Measurements from ENCODE around the gene EMID1. TPM values are rescaled to one million over a fixed set of nuclear protein-coding genes. Genes with fewer than 3 reads are reported as not detected.

EMID1 gene
- total and polyA plus RNA-seq, 2 experiments from 2014 or later, result 9.9 to 42.5 TPM

DNA sequence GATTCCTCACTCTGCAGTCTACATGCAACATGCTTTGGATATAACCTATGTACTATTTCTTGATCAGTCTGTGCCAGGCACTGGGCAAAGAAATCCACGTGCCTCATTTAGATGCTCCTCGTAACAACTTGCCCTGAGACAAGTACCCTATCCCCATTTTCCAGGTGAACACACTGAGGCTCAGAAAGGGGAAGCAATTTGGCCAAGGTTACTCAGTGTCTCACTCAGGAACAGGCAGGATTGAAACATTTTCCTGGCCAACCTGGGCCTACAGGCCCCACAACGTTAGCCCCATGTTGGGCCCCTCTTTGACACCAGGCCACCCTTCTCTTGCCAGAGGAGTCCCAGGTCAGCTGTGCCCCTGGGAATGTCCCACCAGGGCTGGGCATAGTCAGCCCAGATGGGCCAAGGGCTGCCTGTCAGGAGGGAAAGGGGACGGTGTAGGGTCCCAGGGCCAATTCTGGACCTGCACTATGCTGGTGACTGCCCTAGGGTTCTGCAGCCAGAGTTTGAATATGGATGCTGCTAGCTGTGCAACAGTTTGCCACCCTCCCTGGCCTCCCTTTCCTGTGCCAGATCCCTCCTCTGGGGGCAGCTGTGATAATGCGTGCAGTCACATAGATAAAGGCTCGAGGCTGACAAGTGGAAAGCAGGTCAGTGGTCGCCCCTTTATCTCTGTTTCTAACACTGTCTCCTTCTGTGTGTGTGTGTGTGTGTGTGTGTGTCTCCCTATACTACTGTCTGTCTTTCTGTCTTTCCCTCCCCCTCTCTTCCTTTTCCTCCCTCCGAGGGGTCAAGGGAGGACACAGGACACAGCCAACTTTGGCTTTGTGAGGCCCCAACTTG, 10.4 kb upstream of the EMID1 start:
- DNase-seq (ENCODE audit: low read depth in 1 of 2, low spot score in 1 of 2), result peak; percentile 37 to 60
- no peaks in the 10 kb centered on the region for H3K9me3 ChIP-seq (ENCODE audit: low read depth)
- peaks cover 17% of the 10 kb centered on the region for H3K4me1 ChIP-seq (ENCODE audit: low read depth)
- no peak overlapping the region for H3K4me3 ChIP-seq
- peak overlapping the region; percentile 80 for H3K27ac ChIP-seq
- H3K27me3 ChIP-seq, result no peaks in the 10 kb centered on the region
- TF ChIP-seq, protein P1, sequence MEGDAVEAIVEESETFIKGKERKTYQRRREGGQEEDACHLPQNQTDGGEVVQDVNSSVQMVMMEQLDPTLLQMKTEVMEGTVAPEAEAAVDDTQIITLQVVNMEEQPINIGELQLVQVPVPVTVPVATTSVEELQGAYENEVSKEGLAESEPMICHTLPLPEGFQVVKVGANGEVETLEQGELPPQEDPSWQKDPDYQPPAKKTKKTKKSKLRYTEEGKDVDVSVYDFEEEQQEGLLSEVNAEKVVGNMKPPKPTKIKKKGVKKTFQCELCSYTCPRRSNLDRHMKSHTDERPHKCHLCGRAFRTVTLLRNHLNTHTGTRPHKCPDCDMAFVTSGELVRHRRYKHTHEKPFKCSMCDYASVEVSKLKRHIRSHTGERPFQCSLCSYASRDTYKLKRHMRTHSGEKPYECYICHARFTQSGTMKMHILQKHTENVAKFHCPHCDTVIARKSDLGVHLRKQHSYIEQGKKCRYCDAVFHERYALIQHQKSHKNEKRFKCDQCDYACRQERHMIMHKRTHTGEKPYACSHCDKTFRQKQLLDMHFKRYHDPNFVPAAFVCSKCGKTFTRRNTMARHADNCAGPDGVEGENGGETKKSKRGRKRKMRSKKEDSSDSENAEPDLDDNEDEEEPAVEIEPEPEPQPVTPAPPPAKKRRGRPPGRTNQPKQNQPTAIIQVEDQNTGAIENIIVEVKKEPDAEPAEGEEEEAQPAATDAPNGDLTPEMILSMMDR (IDR thresholded peaks at IDR 0.05; ENCODE audit: low read depth, low read length), result no peak
- H3K36me3 ChIP-seq, result no peaks in the 10 kb centered on the region

DNA sequence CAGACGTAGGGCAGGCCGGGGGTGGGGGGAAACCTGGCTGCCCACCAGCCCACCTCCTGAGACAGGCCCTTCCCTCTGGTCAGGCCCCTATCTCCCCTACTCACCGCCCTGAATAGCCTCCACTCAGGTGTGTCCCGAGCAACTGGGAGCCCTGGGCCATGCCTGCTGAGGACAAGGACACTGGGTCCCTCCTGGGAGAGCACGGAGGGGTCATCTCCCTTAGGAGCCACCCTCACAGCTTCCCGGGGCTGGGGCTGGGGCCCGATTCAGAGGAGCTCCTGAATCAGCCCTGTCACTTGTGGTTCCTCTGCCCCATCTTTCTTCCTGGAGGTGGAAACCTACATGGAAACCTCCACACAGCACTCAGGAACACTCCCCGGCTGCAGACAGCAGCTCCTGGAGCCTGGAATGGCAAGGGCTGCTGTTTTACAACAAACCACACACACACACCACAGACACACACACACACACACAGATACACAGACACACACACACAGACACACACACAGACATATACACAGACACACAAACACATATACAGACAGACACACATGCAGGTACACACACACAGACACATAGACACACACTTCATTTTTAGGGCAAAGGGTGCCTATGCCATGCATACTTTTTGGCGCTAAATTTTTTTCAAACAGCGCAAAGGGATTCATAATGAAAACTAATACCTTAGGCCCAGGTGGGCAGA, 9.6 kb upstream of the EMID1 start:
- Histone ChIP-seq H3K36me3 (no peaks in the 10 kb centered on the region), H3K27me3 (no peaks in the 10 kb centered on the region), H3K4me3 (no peak overlapping the region), H3K27ac (peak overlapping the region; percentile 80), H3K4me1 (ENCODE audit: low read depth) (peaks cover 17% of the 10 kb centered on the region), H3K9me3 (ENCODE audit: low read depth) (no peaks in the 10 kb centered on the region)
- TF ChIP-seq, protein P1 (IDR thresholded peaks at IDR 0.05; ENCODE audit: low read depth, low read length), result no peak
- no peak for DNase-seq (ENCODE audit: low read depth in 1 of 2, low spot score in 1 of 2)

DNA sequence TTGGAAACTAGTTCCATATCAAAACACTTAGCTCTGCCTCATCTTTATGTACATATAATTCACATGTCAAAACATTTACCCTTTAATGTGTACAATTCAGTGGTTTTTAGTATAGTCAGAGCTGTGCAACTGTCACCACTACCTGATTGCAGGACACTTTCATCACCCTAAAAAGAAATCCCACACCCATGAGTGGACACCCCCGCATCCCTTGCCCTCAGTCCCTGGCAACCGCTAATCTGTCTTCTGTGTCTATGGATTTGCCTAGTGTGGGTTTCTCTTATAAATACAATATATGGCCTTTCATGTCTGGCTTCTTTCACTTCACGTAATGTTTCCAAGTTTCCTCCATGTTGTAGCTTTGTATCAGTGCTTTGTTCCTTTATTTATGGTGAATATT, 8.6 kb upstream of the EMID1 start:
- H3K4me1 ChIP-seq (ENCODE audit: low read depth), result peaks cover 17% of the 10 kb centered on the region
- H3K27me3 ChIP-seq, result no peaks in the 10 kb centered on the region
- no peaks in the 10 kb centered on the region for H3K9me3 ChIP-seq (ENCODE audit: low read depth)
- no peaks in the 10 kb centered on the region for H3K36me3 ChIP-seq
- H3K27ac ChIP-seq, result no peak overlapping the region
- TF ChIP-seq, protein P1 (IDR thresholded peaks at IDR 0.05; ENCODE audit: low read depth, low read length), result no peak
- no peak for DNase-seq (ENCODE audit: low read depth in 1 of 2, low spot score in 1 of 2)
- no peak overlapping the region for H3K4me3 ChIP-seq

DNA sequence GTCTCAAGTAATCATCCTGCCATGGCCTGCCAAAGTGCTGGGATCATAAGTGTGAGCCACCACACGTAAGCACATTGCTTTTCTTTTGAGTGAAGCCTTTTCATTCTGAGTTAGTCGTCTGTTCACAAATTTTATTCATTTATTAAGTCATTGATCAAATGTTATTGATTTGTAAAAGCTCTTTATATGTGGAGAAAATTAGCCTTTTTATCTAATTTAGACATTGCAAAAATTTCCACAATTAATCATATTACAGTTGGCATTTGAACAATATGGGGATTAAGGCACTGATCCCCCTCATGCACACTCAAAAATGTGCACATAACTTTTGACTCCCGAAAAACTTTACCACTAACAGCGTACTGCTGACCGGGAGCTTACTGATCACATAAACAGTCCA, 7.5 kb upstream of the EMID1 start:
- Histone ChIP-seq H3K9me3 (ENCODE audit: low read depth) (no peaks in the 10 kb centered on the region), H3K4me3 (no peak overlapping the region), H3K36me3 (no peaks in the 10 kb centered on the region), H3K27me3 (no peaks in the 10 kb centered on the region), H3K4me1 (ENCODE audit: low read depth) (peaks cover 17% of the 10 kb centered on the region), H3K27ac (no peak overlapping the region)
- TF ChIP-seq, protein P1 (IDR thresholded peaks at IDR 0.05; ENCODE audit: low read depth, low read length), result no peak
- no peak for DNase-seq (ENCODE audit: low read depth in 1 of 2, low spot score in 1 of 2)

DNA sequence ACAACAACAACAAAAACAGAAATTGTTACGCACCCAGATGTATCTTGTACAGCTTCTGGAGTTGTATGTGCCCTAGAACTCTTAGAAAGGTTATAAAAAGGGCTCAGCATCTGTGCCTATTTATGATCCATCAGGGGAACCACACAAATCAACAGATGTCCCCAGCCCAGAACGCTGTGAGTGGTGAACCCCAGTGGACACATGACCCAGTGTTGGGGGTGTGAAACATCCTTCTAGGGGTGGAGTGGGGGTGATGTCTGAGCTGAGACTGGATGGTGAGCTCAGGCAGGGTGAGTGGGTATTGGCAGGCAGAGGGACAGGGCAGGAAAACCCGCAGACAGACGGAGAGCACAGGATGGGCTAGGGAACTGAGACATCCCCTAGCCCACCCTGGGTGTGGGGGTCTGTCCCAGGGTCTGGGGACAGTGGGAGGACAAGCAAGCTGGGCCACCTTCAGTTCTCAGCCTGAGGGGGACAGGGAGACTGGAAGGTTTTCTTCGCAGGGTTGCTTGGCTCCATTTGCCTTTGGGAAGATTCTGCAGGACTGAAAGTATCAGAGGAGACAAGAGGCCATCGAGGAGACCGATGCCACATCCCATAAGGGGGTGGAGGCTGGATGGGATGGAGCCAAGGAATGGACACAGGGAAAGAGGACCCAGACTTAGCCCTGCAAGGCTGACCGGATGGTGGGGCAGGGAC, 5.8 kb upstream of the EMID1 start:
- H3K4me3 ChIP-seq, result no peak overlapping the region
- no peaks in the 10 kb centered on the region for H3K36me3 ChIP-seq
- peaks cover 17% of the 10 kb centered on the region for H3K4me1 ChIP-seq (ENCODE audit: low read depth)
- no peak overlapping the region for H3K27ac ChIP-seq
- no peak for DNase-seq (ENCODE audit: low read depth in 1 of 2, low spot score in 1 of 2)
- no peaks in the 10 kb centered on the region for H3K27me3 ChIP-seq
- H3K9me3 ChIP-seq (ENCODE audit: low read depth), result no peaks in the 10 kb centered on the region
- TF ChIP-seq, protein P1 (IDR thresholded peaks at IDR 0.05; ENCODE audit: low read depth, low read length), result no peak
